Measurements from ENCODE around the gene TMTC3.

GRCh38 chr12:88242939-88243338 lies 100.8 kb downstream of the TMTC3 start:
- no peak for TF ChIP-seq CTCF (tag by site-specific recombination; IDR thresholded peaks at IDR 0.05)
- no peak for TF ChIP-seq REPIN1 (tag by site-specific recombination; IDR thresholded peaks at IDR 0.05; ENCODE audit: low read depth)
- TF ChIP-seq MZF1 (tag by site-specific recombination; IDR thresholded peaks at IDR 0.05; ENCODE audit: borderline replicate concordance), result no peak
- no peak for TF ChIP-seq ZNF747 (tag by site-specific recombination; IDR thresholded peaks at IDR 0.05)
- TF ChIP-seq ZNF10 (tag by site-specific recombination; IDR thresholded peaks at IDR 0.05), result no peak
- TF ChIP-seq ZNF600 (tag by site-specific recombination; IDR thresholded peaks at IDR 0.05), result no peak
- TF ChIP-seq ZNF423 (tag by site-specific recombination; IDR thresholded peaks at IDR 0.05), result no peak
- TF ChIP-seq PRDM2 (tag by site-specific recombination; IDR thresholded peaks at IDR 0.05; ENCODE audit: borderline replicate concordance), result no peak
- TF ChIP-seq ZNF133 (tag by site-specific recombination; IDR thresholded peaks at IDR 0.05), result no peak
- no peak for TF ChIP-seq ZNF571 (tag by site-specific recombination; IDR thresholded peaks at IDR 0.05)
- no peak for TF ChIP-seq ZFP3 (tag by site-specific recombination; IDR thresholded peaks at IDR 0.05; ENCODE audit: low read depth)
- TF ChIP-seq ZNF580 (tag by site-specific recombination; IDR thresholded peaks at IDR 0.05), result no peak
- no peak for TF ChIP-seq ZNF639 (tag by site-specific recombination; IDR thresholded peaks at IDR 0.05)
- TF ChIP-seq ZNF707 (tag by site-specific recombination; IDR thresholded peaks at IDR 0.05), result no peak
